ENCODE measurements around the gene TPI1. TPM values are rescaled to one million over a fixed set of nuclear protein-coding genes. Genes with fewer than 3 reads are reported as not detected.

Gene TPI1
- total RNA-seq, 1 experiment from 2014 or later = 1,177 TPM

- H3K9ac ChIP-seq (ENCODE audit: extremely low read depth, insufficient read length, low read length) = no peak overlapping the region
- no peak overlapping the region for H4K5ac ChIP-seq (ENCODE audit: insufficient read length, low read depth, low read length)
- H3K4ac ChIP-seq (ENCODE audit: low read depth, low read length) = no peak overlapping the region
- no peaks in the 10 kb centered on the region for H3K79me1 ChIP-seq (ENCODE audit: insufficient read depth, low read depth, low read length, poor library complexity, severe bottlenecking)
- no peak overlapping the region for H4K91ac ChIP-seq (ENCODE audit: insufficient read length, low read depth, low read length)
- H4K20me1 ChIP-seq (ENCODE audit: control insufficient read depth, insufficient read depth, insufficient read length) = no peaks in the 10 kb centered on the region
- no peak overlapping the region for H3K23ac ChIP-seq (ENCODE audit: insufficient read length, low read depth, low read length)
- H3K56ac ChIP-seq (ENCODE audit: insufficient read length, low read depth, low read length) = no peak overlapping the region
- H4K8ac ChIP-seq (replicated peaks; ENCODE audit: insufficient read length, low read depth, low read length) = no peak overlapping the region
- Mint-ChIP-seq H3K9me3 (no peaks in the 10 kb centered on the region), H3K36me3 (ENCODE audit: insufficient read depth in 1 of 3, low read depth in 3 of 3) (peaks cover 0 to 32% (median 22%) of the 10 kb centered on the region in 3 experiments; a peak in 4 of 7 replicates), H3K4me1 (peaks cover 22 to 32% of the 10 kb centered on the region in 2 experiments), H3K27me3 (ENCODE audit: low read depth) (no peaks in the 10 kb centered on the region), H3K27ac (no peak overlapping the region), H3K4me3 (no peak overlapping the region)
- no peak overlapping the region for H2AK5ac ChIP-seq (ENCODE audit: insufficient read length, low read length)
- no peak for TF ChIP-seq CTCF (conservative IDR thresholded peaks at IDR 0.05)
- H3K27ac ChIP-seq (ENCODE audit: insufficient read length, low read depth, low read length) = no peak overlapping the region
- no peak overlapping the region for H2BK12ac ChIP-seq (ENCODE audit: insufficient read length, low read depth, low read length)
- no peaks in the 10 kb centered on the region for H3K9me3 ChIP-seq (ENCODE audit: control insufficient read depth, low read depth, low read length)
- H3K14ac ChIP-seq (ENCODE audit: insufficient read depth, low read length) = no peak overlapping the region
- no peaks in the 10 kb centered on the region for H3K79me2 ChIP-seq (ENCODE audit: insufficient read depth, low read length)
- H3K4me2 ChIP-seq (ENCODE audit: insufficient read depth, insufficient read length, low read length) = no peak overlapping the region
- no peak overlapping the region for H2BK120ac ChIP-seq (ENCODE audit: low read depth, low read length, poor library complexity, severe bottlenecking)
- H3K23me2 ChIP-seq (ENCODE audit: insufficient read length, low read depth, low read length, poor library complexity, severe bottlenecking) = no peaks in the 10 kb centered on the region
- H3T11ph ChIP-seq (ENCODE audit: low read length) = no peak overlapping the region
- no CpG with 5 or more reads among the region's 5 CpGs for WGBS (ENCODE audit: extremely low coverage, insufficient read length, low lambda C conversion rate)
- H2AFZ ChIP-seq (ENCODE audit: low read length) = no peak overlapping the region
- H2BK15ac ChIP-seq (ENCODE audit: low read depth, low read length) = no peak overlapping the region
- peaks cover 2% of the 10 kb centered on the region; the same call in 1 of the 2 replicates for H3K4me1 ChIP-seq (ENCODE audit: insufficient read depth, low read length)
- no peak overlapping the region for H2BK20ac ChIP-seq (ENCODE audit: low read depth, low read length, poor library complexity, severe bottlenecking)
- H3K27me3 ChIP-seq (ENCODE audit: insufficient read depth, low read length) = no peaks in the 10 kb centered on the region
- DNase-seq = no peak
- H2BK5ac ChIP-seq (ENCODE audit: insufficient read length, low read length) = no peak overlapping the region
- H3K18ac ChIP-seq (ENCODE audit: insufficient read length, low read depth, low read length) = no peak overlapping the region
Observed at GRCh38 chr12:6883252-6883651, 15.9 kb downstream of the TPI1 start.
